DND-41 (cell line): ENCODE data around the gene ZBED1.

ENCODE experiments used
- ATAC-seq: fragments of 200-7000 bp; cut with Tn5 transposase; 3 replicates; pipeline ENCODE4 v1.9.1; 2021; ENCODE audit warnings: low read depth; ENCODE audit not compliant: insufficient read depth
- DNase-seq: peaks from one replicate; pipeline ENCODE4 v3.0.0-alpha.2; 2020
- H2AFZ ChIP-seq: 2 replicates; pipeline ENCODE4 v1.6.0; 2012; ENCODE audit warnings: low read depth, low read length
- H3K27ac ChIP-seq: 2 replicates; pipeline ENCODE4 v1.5.1; 2012; ENCODE audit warnings: low read length, inconsistent platforms
- H3K27me3 ChIP-seq: fragments of 200-600 bp; sonication (generic); 2 replicates; pipeline ENCODE4 v1.6.0; 2012; ENCODE audit warnings: low read length, mild to moderate bottlenecking, inconsistent platforms; ENCODE audit not compliant: insufficient read depth, poor library complexity
- H3K36me3 ChIP-seq: 2 replicates; pipeline ENCODE4 v1.5.1; 2012; ENCODE audit warnings: low read length, inconsistent platforms; ENCODE audit not compliant: insufficient read depth
- H3K4me1 ChIP-seq: 2 replicates; pipeline ENCODE4 v1.5.1; 2012; ENCODE audit warnings: mild to moderate bottlenecking, low read length; ENCODE audit not compliant: insufficient read depth
- H3K4me2 ChIP-seq: 2 replicates; pipeline ENCODE4 v1.6.0; 2012; ENCODE audit warnings: mild to moderate bottlenecking, moderate library complexity, low read length, inconsistent platforms; ENCODE audit not compliant: insufficient read depth
- H3K4me3 ChIP-seq, 2 experiments: fragments of 200-600 bp in 1 of 2; shearing (Covaris generic) in 1 of 2; 2 replicates each; pipeline ENCODE4 v1.5.1; 2012 to 2016; ENCODE audit warnings: inconsistent platforms in 2 of 2, low read length in 2 of 2, mild to moderate bottlenecking in 2 of 2, low read depth in 1 of 2, moderate library complexity in 1 of 2
- H3K79me2 ChIP-seq: 2 replicates; pipeline ENCODE4 v1.6.0; 2012; ENCODE audit warnings: low read length, inconsistent platforms; ENCODE audit not compliant: insufficient read depth
- H3K9ac ChIP-seq: 2 replicates; pipeline ENCODE4 v1.6.0; 2012; ENCODE audit warnings: low read depth, mild to moderate bottlenecking, inconsistent platforms, low read length, moderate library complexity
- H3K9me3 ChIP-seq: 2 replicates; pipeline ENCODE4 v1.5.1; 2012; ENCODE audit warnings: low read length, moderate library complexity, mild to moderate bottlenecking, inconsistent platforms; ENCODE audit not compliant: insufficient read depth, severe bottlenecking
- H4K20me1 ChIP-seq: 2 replicates; pipeline ENCODE4 v1.6.0; 2012; ENCODE audit warnings: low read length; ENCODE audit not compliant: insufficient read depth
- EZH2 ChIP-seq: IDR thresholded peaks from 3 replicates; pipeline ENCODE4 v1.6.1; 2012; ENCODE audit warnings: borderline replicate concordance, low read depth, mild to moderate bottlenecking, moderate library complexity, low read length, inconsistent platforms; ENCODE audit not compliant: severe bottlenecking
- TF ChIP-seq, protein P1 (sequence below): IDR thresholded peaks from 2 replicates; pipeline ENCODE4 v1.5.1; 2012; ENCODE audit warnings: borderline replicate concordance, low read length, moderate library complexity, mild to moderate bottlenecking; ENCODE audit not compliant: poor library complexity, severe bottlenecking; ENCODE audit errors: extremely low read depth

The ZBED1 gene

DNA sequence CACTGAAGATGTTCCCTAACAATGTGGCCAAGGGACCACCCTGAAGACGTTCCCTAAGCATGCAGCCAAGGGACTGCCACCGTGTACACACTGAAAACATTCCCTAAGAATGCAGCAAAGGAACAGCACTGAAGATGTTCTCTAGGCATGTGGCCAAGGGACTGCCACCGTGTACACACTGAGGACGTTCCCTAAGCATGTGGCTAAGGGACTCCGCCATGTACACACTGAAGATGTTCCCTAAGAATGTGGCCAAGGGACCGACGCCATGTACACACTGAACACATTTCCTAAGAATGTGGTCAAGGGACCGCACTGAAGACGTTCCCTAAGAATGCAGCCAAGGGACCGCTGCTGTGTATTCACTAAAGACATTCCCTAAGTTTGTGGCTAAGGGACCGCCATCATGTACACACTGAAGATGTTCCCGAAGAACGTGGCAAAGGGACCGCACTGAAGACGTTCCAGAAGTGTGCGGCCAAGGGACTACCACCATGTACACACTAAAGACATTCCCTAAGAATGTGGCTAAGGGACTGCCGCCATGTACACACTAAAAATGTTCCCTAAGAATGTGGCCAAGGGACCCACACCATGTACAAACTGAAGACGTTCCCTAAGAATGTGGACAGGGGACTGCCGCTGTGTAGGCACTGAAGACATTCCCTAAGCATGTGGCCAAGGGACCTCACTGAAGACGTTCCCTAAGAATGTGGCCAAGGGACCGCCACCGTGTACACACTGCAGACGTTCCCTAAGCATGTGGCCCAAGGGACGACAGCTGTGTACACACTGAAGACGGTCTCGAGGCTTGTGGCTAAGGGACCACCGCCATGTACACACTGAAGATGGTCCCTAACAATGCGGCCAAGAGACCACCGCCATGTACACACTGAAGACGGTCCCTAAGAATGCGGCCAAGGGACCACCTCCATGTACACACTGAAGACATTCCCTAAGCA lies 54.8 kb downstream of the ZBED1 start:
- Histone ChIP-seq H2AFZ (no peak overlapping the region), H3K27me3 (no peaks in the 10 kb centered on the region), H3K79me2 (peaks cover 23% of the 10 kb centered on the region), H3K27ac (no peak overlapping the region), H3K4me2 (no peak overlapping the region), H3K4me1 (no peaks in the 10 kb centered on the region), H3K4me3 (no peak overlapping the region), H3K36me3 (peaks cover 8% of the 10 kb centered on the region; the same call in 1 of the 2 replicates), H3K9ac (no peak overlapping the region), H3K9me3 (no peaks in the 10 kb centered on the region), H4K20me1 (0 out of 2 replicates have a peak, but pooled peaks cover 5% of the 10 kb centered on the region)
- DNase-seq (no peak), ATAC-seq (no peak)
- no peak for TF ChIP-seq EZH2
- TF ChIP-seq, protein P1, sequence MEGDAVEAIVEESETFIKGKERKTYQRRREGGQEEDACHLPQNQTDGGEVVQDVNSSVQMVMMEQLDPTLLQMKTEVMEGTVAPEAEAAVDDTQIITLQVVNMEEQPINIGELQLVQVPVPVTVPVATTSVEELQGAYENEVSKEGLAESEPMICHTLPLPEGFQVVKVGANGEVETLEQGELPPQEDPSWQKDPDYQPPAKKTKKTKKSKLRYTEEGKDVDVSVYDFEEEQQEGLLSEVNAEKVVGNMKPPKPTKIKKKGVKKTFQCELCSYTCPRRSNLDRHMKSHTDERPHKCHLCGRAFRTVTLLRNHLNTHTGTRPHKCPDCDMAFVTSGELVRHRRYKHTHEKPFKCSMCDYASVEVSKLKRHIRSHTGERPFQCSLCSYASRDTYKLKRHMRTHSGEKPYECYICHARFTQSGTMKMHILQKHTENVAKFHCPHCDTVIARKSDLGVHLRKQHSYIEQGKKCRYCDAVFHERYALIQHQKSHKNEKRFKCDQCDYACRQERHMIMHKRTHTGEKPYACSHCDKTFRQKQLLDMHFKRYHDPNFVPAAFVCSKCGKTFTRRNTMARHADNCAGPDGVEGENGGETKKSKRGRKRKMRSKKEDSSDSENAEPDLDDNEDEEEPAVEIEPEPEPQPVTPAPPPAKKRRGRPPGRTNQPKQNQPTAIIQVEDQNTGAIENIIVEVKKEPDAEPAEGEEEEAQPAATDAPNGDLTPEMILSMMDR, result no peak

DNA sequence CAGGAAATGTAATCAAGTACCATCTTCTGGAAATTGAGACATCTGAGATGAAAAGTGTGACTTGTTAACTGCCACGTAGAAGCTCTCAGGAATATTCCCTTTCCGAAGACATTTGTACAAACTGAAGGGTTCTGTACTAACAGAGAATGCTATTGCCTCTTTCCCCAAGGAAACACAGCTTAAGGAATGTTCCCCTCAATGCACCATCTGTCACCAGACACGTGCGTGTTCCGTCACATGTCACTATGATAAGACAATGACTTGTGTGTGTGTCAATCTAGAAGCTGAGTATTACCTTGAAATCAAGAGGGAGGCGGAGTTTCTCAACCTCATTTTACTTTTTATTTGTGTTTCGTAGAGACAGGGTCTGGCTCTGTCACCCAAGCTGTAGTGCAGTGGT lies 58.1 kb downstream of the ZBED1 start:
- H4K20me1 ChIP-seq, result 0 out of 2 replicates have a peak, but pooled peaks cover 5% of the 10 kb centered on the region
- H3K36me3 ChIP-seq, result peaks cover 16% of the 10 kb centered on the region; the same call in 1 of the 2 replicates
- no peak overlapping the region for H3K4me3 ChIP-seq
- no peak overlapping the region for H3K9ac ChIP-seq
- H3K27ac ChIP-seq, result no peak overlapping the region
- H3K79me2 ChIP-seq, result peaks cover 24% of the 10 kb centered on the region
- no peak overlapping the region for H2AFZ ChIP-seq
- H3K9me3 ChIP-seq, result no peaks in the 10 kb centered on the region
- no peaks in the 10 kb centered on the region for H3K27me3 ChIP-seq
- TF ChIP-seq, protein P1, result no peak
- no peak for TF ChIP-seq EZH2
- no peaks in the 10 kb centered on the region for H3K4me1 ChIP-seq
- ATAC-seq (no peak), DNase-seq (no peak)
- no peak overlapping the region for H3K4me2 ChIP-seq

DNA sequence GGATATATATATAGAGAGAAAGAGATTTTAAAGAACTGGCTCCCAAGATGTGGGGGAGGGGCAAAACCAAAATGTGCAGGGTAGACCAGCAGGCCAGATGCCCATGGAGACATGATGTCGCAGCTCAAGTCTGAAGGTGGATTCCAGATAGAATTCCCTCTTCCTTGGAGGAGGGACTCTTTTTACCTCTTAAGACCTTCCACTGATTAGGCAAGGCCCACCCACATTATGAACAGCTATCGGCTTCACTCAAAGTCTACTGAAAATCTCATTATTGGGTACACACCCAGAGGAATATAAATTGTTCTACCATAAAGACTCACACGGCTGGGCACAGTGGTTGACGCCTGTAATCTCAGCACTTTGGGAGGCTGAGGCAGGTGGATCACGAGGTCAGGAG lies 59.3 kb downstream of the ZBED1 start:
- Histone ChIP-seq H3K27me3 (no peaks in the 10 kb centered on the region), H3K4me3 (no peak overlapping the region)
- no peak for TF ChIP-seq EZH2
- TF ChIP-seq, protein P1, result no peak

More for the DNA sequence above, 59.3 kb downstream of the ZBED1 start:
- H3K9me3 ChIP-seq, result no peaks in the 10 kb centered on the region
- no peaks in the 10 kb centered on the region for H4K20me1 ChIP-seq
- H3K27ac ChIP-seq, result no peak overlapping the region
- H3K4me1 ChIP-seq, result no peaks in the 10 kb centered on the region
- DNase-seq, result no peak
- H2AFZ ChIP-seq, result no peak overlapping the region
- H3K4me2 ChIP-seq, result no peak overlapping the region
- no peak overlapping the region for H3K9ac ChIP-seq
- peaks cover 19% of the 10 kb centered on the region; the same call in 1 of the 2 replicates for H3K79me2 ChIP-seq
- ATAC-seq, result no peak
- H3K36me3 ChIP-seq, result peaks cover 10% of the 10 kb centered on the region; the same call in 1 of the 2 replicates
